RPMI7951 (cell line): ENCODE data around the gene SULT1A1. TPM values are rescaled to one million over a fixed set of nuclear protein-coding genes. Genes with fewer than 3 reads are reported as not detected.
"Not testable (repeated sequence)": the region's sequence is repeated elsewhere in the genome, so short reads cannot be mapped to it uniquely, and the experiment has no call there.

Source experiments
- DNase-seq: peaks from one replicate; pipeline ENCODE4 v3.0.0-alpha.2; 2012; ENCODE audit warnings: low read depth
- total RNA-seq: library from RNA; depleted of rRNA; stranded (reverse); fragments of >200 nt; shearing (Covaris generic); gene quantifications from 2 replicates; pipeline ENCODE4 v1.2.3, GENCODE V29; 2014

Gene SULT1A1
- total RNA-seq, 1 experiment from 2014 or later: not detected

GRCh38 chr16:28591355-28591754 lies 18.5 kb downstream of the SULT1A1 start:
- no peak for DNase-seq

- DNase-seq: no peak
Measured at GRCh38 chr16:28590384-28591340, 19.2 kb downstream of the SULT1A1 start.

- no peak for DNase-seq
Measured at GRCh38 chr16:28589930-28590329, 19.9 kb downstream of the SULT1A1 start.

- DNase-seq: no peak
Measured at GRCh38 chr16:28589069-28589468, 20.8 kb downstream of the SULT1A1 start.

- peak; percentile 93 for DNase-seq
Measured at GRCh38 chr16:28587386-28587785, 22.5 kb downstream of the SULT1A1 start.

- no peak for DNase-seq
Measured at GRCh38 chr16:28586466-28586865, 23.4 kb downstream of the SULT1A1 start.

- DNase-seq: no peak
Measured at GRCh38 chr16:28585674-28586073, 24.2 kb downstream of the SULT1A1 start.

- DNase-seq: no peak
Measured at GRCh38 chr16:28580726-28581315, 29.0 kb downstream of the SULT1A1 start.

GRCh38 chr16:28575446-28576109 lies 34.3 kb downstream of the SULT1A1 start:
- no peak for DNase-seq

GRCh38 chr16:28574925-28575324 lies 34.9 kb downstream of the SULT1A1 start:
- peak; percentile 24 for DNase-seq

GRCh38 chr16:28573738-28574718 lies 35.8 kb downstream of the SULT1A1 start:
- no peak for DNase-seq

- no peak for DNase-seq
Measured at GRCh38 chr16:28572696-28573510, 36.9 kb downstream of the SULT1A1 start.

- no peak for DNase-seq
Measured at GRCh38 chr16:28569968-28570752, 39.7 kb downstream of the SULT1A1 start.

GRCh38 chr16:28569021-28569420 lies 40.8 kb downstream of the SULT1A1 start:
- DNase-seq: no peak

GRCh38 chr16:28567292-28567691 lies 42.6 kb downstream of the SULT1A1 start:
- no peak for DNase-seq

GRCh38 chr16:28566233-28566925 lies 43.5 kb downstream of the SULT1A1 start:
- not testable (repeated sequence) for DNase-seq

- no peak for DNase-seq
Measured at GRCh38 chr16:28563218-28563617, 46.6 kb downstream of the SULT1A1 start.

- DNase-seq: no peak
Measured at GRCh38 chr16:28562199-28562598, 47.6 kb downstream of the SULT1A1 start.
